Peyer's patch (tissue), 4 donors: Measurements from ENCODE around the gene ZNF740.

Source experiments
- CTCF ChIP-seq, 6 experiments: fragments of 450-650 bp in 4 of 6; fragments of 200-600 bp in 2 of 6; sonication (generic) in 1 of 6; IDR thresholded peaks; one replicate each; pipeline ENCODE4 v1.5.1; 2017 to 2019; ENCODE audit warnings: antibody characterized with exemption in 6 of 6, mild to moderate bottlenecking in 3 of 6, moderate library complexity in 1 of 6
- POLR2A ChIP-seq, 2 donors: fragments of 450-650 bp; IDR thresholded peaks; one replicate each; pipeline ENCODE4 v1.5.1; 2017; ENCODE audit warnings: antibody characterized with exemption in 2 of 2, mild to moderate bottlenecking in 2 of 2, moderate library complexity in 2 of 2

- TF ChIP-seq POLR2A (IDR thresholded peaks at IDR 0.05) (no peak), CTCF (IDR thresholded peaks at IDR 0.05) (no peak)
These were observed 59.2 kb downstream of the ZNF740 start for GRCh38 chr12:53239643-53240258.
